K562 (cell line): ENCODE measurements around the gene KXD1. TPM values are rescaled to one million over a fixed set of nuclear protein-coding genes. Genes with fewer than 3 reads are reported as not detected.

ENCODE experiments used
- BMI1 ChIP-seq: fragments of 150-350 bp; IDR thresholded peaks from 2 replicates; pipeline ENCODE4 v1.6.1; 2014; ENCODE audit warnings: low read length
- CHCHD3 ChIP-seq: fragments of 250-450 bp; sonication (Bioruptor Pico); IDR thresholded peaks from 2 replicates; pipeline ENCODE4 v2.1.2; 2022; ENCODE audit warnings: mild to moderate bottlenecking
- E2F3 ChIP-seq: fragments of 250-450 bp; sonication (Bioruptor Pico); IDR thresholded peaks from 2 replicates; pipeline ENCODE4 v1.4.0; 2020; ENCODE audit warnings: mild to moderate bottlenecking
- EWSR1 ChIP-seq: fragments of 450-650 bp; IDR thresholded peaks from 2 replicates; pipeline ENCODE4 v1.6.1; 2018; ENCODE audit warnings: borderline replicate concordance, mild to moderate bottlenecking, low read depth, moderate library complexity; ENCODE audit not compliant: partially characterized antibody
- EZH2 ChIP-seq: IDR thresholded peaks from 2 replicates; pipeline ENCODE4 v1.6.1; 2012; ENCODE audit warnings: low read depth, mild to moderate bottlenecking, inconsistent platforms, low read length, borderline replicate concordance
- KLF13 ChIP-seq: fragments of 450-650 bp; IDR thresholded peaks from 2 replicates; pipeline ENCODE4 v1.6.1; 2016; ENCODE audit warnings: missing genetic modification characterization, low read depth, mild to moderate bottlenecking, missing compliant biosample characterization, moderate library complexity, borderline replicate concordance
- PML ChIP-seq: IDR thresholded peaks from 2 replicates; pipeline ENCODE4 v1.6.1; 2012; ENCODE audit warnings: low read length, inconsistent platforms
- PTTG1 ChIP-seq: fragments of 450-650 bp; IDR thresholded peaks from 2 replicates; pipeline ENCODE4 v1.6.1; 2016; ENCODE audit warnings: low read depth, mild to moderate bottlenecking, missing genetic modification characterization, missing compliant biosample characterization
- RCOR1 ChIP-seq, 2 experiments: IDR thresholded peaks; 2 replicates each; pipeline ENCODE4 v1.6.1; 2012; ENCODE audit warnings: low read depth in 2 of 2, low read length in 2 of 2, borderline replicate concordance in 1 of 2, improper control_type of control experiment in 1 of 2
- SAFB2 ChIP-seq: fragments of 200-400 bp; formaldehyde crosslinking; IDR thresholded peaks from 2 replicates; pipeline ENCODE4 v1.6.1; 2018; ENCODE audit warnings: borderline replicate concordance, low read length, low read depth, moderate library complexity; ENCODE audit not compliant: severe bottlenecking
- TEAD2 ChIP-seq: fragments of 450-650 bp; IDR thresholded peaks from 2 replicates; pipeline ENCODE4 v1.6.1; 2016; ENCODE audit warnings: missing genetic modification characterization, control low read depth, missing compliant biosample characterization
- TEAD4 ChIP-seq, 2 experiments: sonication (generic) in 1 of 2; formaldehyde crosslinking in 1 of 2; IDR thresholded peaks; 2 replicates each; pipeline versions ENCODE4 v1.6.1 to v1.8.0; 2012 to 2022; ENCODE audit warnings: borderline replicate concordance in 1 of 2, inconsistent platforms in 1 of 2, low read length in 1 of 2, mild to moderate bottlenecking in 1 of 2, missing genetic modification reagents in 1 of 2
- TRIM24 ChIP-seq, 2 experiments: fragments of 450-650 bp; IDR thresholded peaks; 2 replicates each; pipeline ENCODE4 v1.6.1; 2016
- ZNF668 ChIP-seq: fragments of 250-450 bp; sonication (Bioruptor Pico); IDR thresholded peaks from 2 replicates; pipeline ENCODE4 v1.8.0; 2022; ENCODE audit warnings: mild to moderate bottlenecking, inconsistent platforms
- polyA plus RNA-seq, 8 experiments: library from polyadenylated mRNA; depleted of rRNA in 4 of 8; stranded (reverse) in 5 of 8; unstranded in 3 of 8; fragments of >200 nt; fragmentation: Nextera tagmentation in 2 of 8; fragmentation: Illumina TruSeq in 1 of 8; extraction: Ambion mirVana in 2 of 8; extraction: Trizol in 1 of 8; gene quantifications; 2 replicates each; pipeline versions ENCODE4 v1.2.1 to v1.2.3, GENCODE V29; 2011 to 2014; ENCODE audit warnings: inconsistent platforms in 1 of 8, missing spikeins in 1 of 8
- total RNA-seq, 7 experiments: library from RNA; depleted of rRNA in 6 of 7; stranded (reverse); fragments of >200 nt in 6 of 7; fragmentation: Illumina TruSeq in 2 of 7; extraction: Trizol in 2 of 7; gene quantifications; 2 replicates each; pipeline versions ENCODE4 v1.2.1 to v1.2.3, GENCODE V29; 2011 to 2021; ENCODE audit warnings: low replicate concordance in 1 of 7
- TF ChIP-seq, protein P1 (sequence below): fragments of 450-650 bp; conservative IDR thresholded peaks from 2 replicates; pipeline ENCODE4 v1.6.1; 2016; ENCODE audit warnings: missing genetic modification characterization, low read depth, mild to moderate bottlenecking, missing compliant biosample characterization, moderate library complexity
- TF ChIP-seq, protein P2 (sequence below): fragments of 250-450 bp; sonication (Bioruptor Pico); IDR thresholded peaks from 2 replicates; pipeline ENCODE4 v1.8.0; 2022; ENCODE audit warnings: inconsistent platforms
- TF ChIP-seq, protein P3 (sequence below): fragments of 450-650 bp; IDR thresholded peaks from 2 replicates; pipeline ENCODE4 v1.6.1; 2017; ENCODE audit warnings: antibody characterized with exemption, mild to moderate bottlenecking

The KXD1 gene
- total and polyA plus RNA-seq, 9 of the 15 experiments (the other 6 are each of a cell fraction or from before 2014, with no cell fraction given) = 21.9 to 210 (median 118) TPM

DNA sequence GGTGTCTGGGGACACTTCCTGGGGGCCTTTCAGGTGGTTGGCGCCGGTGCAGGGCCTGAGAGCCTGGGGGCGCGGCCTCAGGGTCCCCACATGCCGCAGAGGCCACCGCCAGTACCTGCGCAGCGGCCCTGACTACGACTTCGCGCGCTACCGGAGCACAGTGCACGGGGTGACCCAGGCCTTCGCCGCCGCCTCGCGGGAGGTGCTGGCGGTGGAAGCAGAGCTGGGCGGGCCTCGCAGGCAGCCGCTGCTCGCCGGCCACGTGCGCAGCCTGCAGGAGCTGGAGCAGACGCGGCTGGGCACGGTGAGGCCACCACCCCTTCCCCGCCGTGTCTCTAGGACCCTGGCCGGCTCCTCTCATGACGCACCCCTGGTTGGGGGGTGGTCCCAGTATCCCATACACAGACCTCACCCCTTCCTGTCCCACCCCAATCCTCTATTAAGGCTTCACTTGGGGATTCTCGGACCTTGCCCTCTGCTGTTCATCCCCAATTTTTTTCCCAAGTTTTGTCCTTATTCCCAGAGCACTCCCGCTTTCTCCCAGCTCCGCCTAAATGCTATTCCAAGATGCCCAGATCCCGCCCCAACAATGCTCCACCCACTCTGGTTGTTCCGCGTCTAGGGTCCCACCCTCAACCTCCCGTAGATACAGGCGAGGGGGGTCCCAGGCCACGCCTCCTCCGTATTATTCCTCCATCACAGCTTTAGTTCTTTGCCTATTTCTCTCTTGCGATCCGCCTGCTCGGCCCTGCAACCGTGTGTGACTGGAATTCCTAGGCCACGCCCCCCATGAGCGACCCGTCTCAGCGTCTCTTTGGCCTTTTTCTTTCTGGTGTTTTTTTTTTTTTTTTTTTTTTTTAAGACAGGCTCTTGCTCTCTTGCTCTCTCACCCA lies 32.0 kb downstream of the KXD1 start (continued):
- no peak for TF ChIP-seq PML
- no peak for TF ChIP-seq EWSR1
- TF ChIP-seq TRIM24 (IDR thresholded peaks at IDR 0.05) = no peak
- no peak for TF ChIP-seq PTTG1
- TF ChIP-seq TEAD2 (tag) = no peak
- peak; percentile 80; the same call in 1 of the 2 replicates for TF ChIP-seq KLF13 (tag)
- no peak for TF ChIP-seq SAFB2
- no peak for TF ChIP-seq ZNF668 (CRISPR knock-in tag)
- TF ChIP-seq, protein P1, sequence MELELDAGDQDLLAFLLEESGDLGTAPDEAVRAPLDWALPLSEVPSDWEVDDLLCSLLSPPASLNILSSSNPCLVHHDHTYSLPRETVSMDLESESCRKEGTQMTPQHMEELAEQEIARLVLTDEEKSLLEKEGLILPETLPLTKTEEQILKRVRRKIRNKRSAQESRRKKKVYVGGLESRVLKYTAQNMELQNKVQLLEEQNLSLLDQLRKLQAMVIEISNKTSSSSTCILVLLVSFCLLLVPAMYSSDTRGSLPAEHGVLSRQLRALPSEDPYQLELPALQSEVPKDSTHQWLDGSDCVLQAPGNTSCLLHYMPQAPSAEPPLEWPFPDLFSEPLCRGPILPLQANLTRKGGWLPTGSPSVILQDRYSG (tag) = peak; percentile 53; the same call in 1 of the 2 replicates
- TF ChIP-seq, protein P2, sequence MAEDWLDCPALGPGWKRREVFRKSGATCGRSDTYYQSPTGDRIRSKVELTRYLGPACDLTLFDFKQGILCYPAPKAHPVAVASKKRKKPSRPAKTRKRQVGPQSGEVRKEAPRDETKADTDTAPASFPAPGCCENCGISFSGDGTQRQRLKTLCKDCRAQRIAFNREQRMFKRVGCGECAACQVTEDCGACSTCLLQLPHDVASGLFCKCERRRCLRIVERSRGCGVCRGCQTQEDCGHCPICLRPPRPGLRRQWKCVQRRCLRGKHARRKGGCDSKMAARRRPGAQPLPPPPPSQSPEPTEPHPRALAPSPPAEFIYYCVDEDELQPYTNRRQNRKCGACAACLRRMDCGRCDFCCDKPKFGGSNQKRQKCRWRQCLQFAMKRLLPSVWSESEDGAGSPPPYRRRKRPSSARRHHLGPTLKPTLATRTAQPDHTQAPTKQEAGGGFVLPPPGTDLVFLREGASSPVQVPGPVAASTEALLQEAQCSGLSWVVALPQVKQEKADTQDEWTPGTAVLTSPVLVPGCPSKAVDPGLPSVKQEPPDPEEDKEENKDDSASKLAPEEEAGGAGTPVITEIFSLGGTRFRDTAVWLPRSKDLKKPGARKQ (CRISPR knock-in tag) = no peak
- TF ChIP-seq TEAD4 (IDR thresholded peaks at IDR 0.05; ENCODE audit: low read length) = 0 out of 2 replicates have a peak, but pooled peaks have one; percentile 19
- peak; percentile 86; the same call in 1 of the 2 replicates for TF ChIP-seq TEAD4 (CRISPR knock-in tag; IDR thresholded peaks at IDR 0.05; ENCODE audit: borderline replicate concordance)
- TF ChIP-seq EZH2 = no peak
- TF ChIP-seq E2F3 (CRISPR knock-in tag) = no peak
- TF ChIP-seq CHCHD3 (CRISPR knock-in tag) = no peak
- no peak for TF ChIP-seq BMI1
- TF ChIP-seq, protein P3, sequence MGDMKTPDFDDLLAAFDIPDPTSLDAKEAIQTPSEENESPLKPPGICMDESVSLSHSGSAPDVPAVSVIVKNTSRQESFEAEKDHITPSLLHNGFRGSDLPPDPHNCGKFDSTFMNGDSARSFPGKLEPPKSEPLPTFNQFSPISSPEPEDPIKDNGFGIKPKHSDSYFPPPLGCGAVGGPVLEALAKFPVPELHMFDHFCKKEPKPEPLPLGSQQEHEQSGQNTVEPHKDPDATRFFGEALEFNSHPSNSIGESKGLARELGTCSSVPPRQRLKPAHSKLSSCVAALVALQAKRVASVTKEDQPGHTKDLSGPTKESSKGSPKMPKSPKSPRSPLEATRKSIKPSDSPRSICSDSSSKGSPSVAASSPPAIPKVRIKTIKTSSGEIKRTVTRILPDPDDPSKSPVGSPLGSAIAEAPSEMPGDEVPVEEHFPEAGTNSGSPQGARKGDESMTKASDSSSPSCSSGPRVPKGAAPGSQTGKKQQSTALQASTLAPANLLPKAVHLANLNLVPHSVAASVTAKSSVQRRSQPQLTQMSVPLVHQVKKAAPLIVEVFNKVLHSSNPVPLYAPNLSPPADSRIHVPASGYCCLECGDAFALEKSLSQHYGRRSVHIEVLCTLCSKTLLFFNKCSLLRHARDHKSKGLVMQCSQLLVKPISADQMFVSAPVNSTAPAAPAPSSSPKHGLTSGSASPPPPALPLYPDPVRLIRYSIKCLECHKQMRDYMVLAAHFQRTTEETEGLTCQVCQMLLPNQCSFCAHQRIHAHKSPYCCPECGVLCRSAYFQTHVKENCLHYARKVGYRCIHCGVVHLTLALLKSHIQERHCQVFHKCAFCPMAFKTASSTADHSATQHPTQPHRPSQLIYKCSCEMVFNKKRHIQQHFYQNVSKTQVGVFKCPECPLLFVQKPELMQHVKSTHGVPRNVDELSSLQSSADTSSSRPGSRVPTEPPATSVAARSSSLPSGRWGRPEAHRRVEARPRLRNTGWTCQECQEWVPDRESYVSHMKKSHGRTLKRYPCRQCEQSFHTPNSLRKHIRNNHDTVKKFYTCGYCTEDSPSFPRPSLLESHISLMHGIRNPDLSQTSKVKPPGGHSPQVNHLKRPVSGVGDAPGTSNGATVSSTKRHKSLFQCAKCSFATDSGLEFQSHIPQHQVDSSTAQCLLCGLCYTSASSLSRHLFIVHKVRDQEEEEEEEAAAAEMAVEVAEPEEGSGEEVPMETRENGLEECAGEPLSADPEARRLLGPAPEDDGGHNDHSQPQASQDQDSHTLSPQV = peak; percentile 98
- no peak; a peak in 1 of 4 replicates for TF ChIP-seq RCOR1 (IDR thresholded peaks at IDR 0.05; ENCODE audit: borderline replicate concordance in 1 of 2, low read depth in 2 of 2, low read length in 2 of 2)
